Endothelial cell of umbilical vein (primary cell): Measurements from ENCODE around the gene C1QTNF5. TPM values are rescaled to one million over a fixed set of nuclear protein-coding genes. Genes with fewer than 3 reads are reported as not detected.

Experiments used
- BruUV-seq: library from RNA; stranded (reverse); fragments of 400-500 nt; replicated peaks from 2 replicates; lab custom pipeline; 2021; lab: Mats Ljungman, UMichigan
- CTCF ChIA-PET: fragments of 300-600, 350-600 bp; sonication (Branson Sonifier 250); formaldehyde crosslinking; loops from one replicate; lab custom pipeline; 2021; ENCODE audit warnings: antibody characterized with exemption, inconsistent platforms; lab: Charles Lee
- POLR2A ChIA-PET: fragments of 300-600, 350-600 bp; sonication (Branson Sonifier 250); formaldehyde crosslinking; loops from one replicate; lab custom pipeline; 2021; ENCODE audit warnings: antibody characterized with exemption, inconsistent platforms; lab: Charles Lee
- DNase-seq: peaks from one replicate; pipeline ENCODE4 v3.0.0-alpha.2; 2011; ENCODE audit warnings: low read depth, low spot score
- FAIRE-seq: peaks from 2 replicates; lab custom pipeline; 2011; peaks lifted over from hg19 to GRCh38; lab: Jason Lieb, UNC
- H2AFZ ChIP-seq: 2 replicates; pipeline ENCODE4 v1.6.0; 2012; ENCODE audit warnings: low read depth, low read length, control low read depth, inconsistent platforms
- H3K27ac ChIP-seq: 2 replicates; pipeline ENCODE4 v1.5.1; 2011; ENCODE audit warnings: low read depth, mild to moderate bottlenecking, control low read depth, low read length, moderate library complexity; ENCODE audit not compliant: insufficient read depth
- H3K27me3 ChIP-seq, 2 experiments: 2 replicates each; pipeline versions ENCODE4 v1.6.0 to v1.6.1; 2011; ENCODE audit warnings: low read length in 2 of 2, mixed read lengths in 1 of 2; ENCODE audit not compliant: control insufficient read depth in 2 of 2, insufficient read depth in 2 of 2
- H3K36me3 ChIP-seq, 2 experiments: 2 replicates in 1 of 2; 3 replicates in 1 of 2; pipeline ENCODE4 v1.5.1; 2011; ENCODE audit warnings: low read length in 2 of 2, mild to moderate bottlenecking in 1 of 2, moderate library complexity in 1 of 2; ENCODE audit not compliant: control insufficient read depth in 2 of 2, insufficient read depth in 2 of 2; ENCODE audit errors: extremely low read depth in 1 of 2
- H3K4me1 ChIP-seq: 3 replicates; pipeline ENCODE4 v1.5.1; 2011; ENCODE audit warnings: mild to moderate bottlenecking, low read length; ENCODE audit not compliant: control insufficient read depth, insufficient read depth; ENCODE audit errors: extremely low read depth
- H3K4me2 ChIP-seq: 2 replicates; pipeline ENCODE4 v1.6.1; 2011; ENCODE audit warnings: low read length, control low read depth, mixed read lengths; ENCODE audit not compliant: insufficient read depth
- H3K4me3 ChIP-seq, 3 experiments: fragments of 200-600 bp in 1 of 3; sonication (generic), shearing (Covaris generic) in 1 of 3; replicated peaks in 1 of 3; 2 replicates each; pipeline ENCODE4 v1.5.1; 2011 to 2016; ENCODE audit warnings: control low read depth in 3 of 3, low read length in 3 of 3, mild to moderate bottlenecking in 2 of 3, inconsistent platforms in 1 of 3, low read depth in 1 of 3, moderate library complexity in 1 of 3; ENCODE audit not compliant: insufficient read depth in 1 of 3
- H3K79me2 ChIP-seq: 2 replicates; pipeline ENCODE4 v1.6.0; 2012; ENCODE audit warnings: low read length, inconsistent platforms; ENCODE audit not compliant: control insufficient read depth, insufficient read depth
- H3K9ac ChIP-seq: replicated peaks from 2 replicates; pipeline ENCODE3; 2011; ENCODE audit warnings: low read length, control low read depth; ENCODE audit not compliant: insufficient read depth; ENCODE audit errors: extremely low read depth
- H3K9me1 ChIP-seq: replicated peaks from 3 replicates; pipeline ENCODE4 v1.6.0; 2011; ENCODE audit warnings: mild to moderate bottlenecking, low read length; ENCODE audit not compliant: control insufficient read depth, insufficient read depth; ENCODE audit errors: extremely low read depth
- H3K9me3 ChIP-seq: replicated peaks from 2 replicates; pipeline ENCODE4 v1.5.1; 2012; ENCODE audit warnings: low read length, inconsistent platforms; ENCODE audit not compliant: control insufficient read depth, insufficient read depth
- H4K20me1 ChIP-seq: replicated peaks from 2 replicates; pipeline ENCODE3; 2011; ENCODE audit warnings: mild to moderate bottlenecking, low read length; ENCODE audit not compliant: control insufficient read depth, insufficient read depth; ENCODE audit errors: extremely low read depth
- EZH2 ChIP-seq: IDR thresholded peaks from 2 replicates; pipeline ENCODE4 v1.6.1; 2012; ENCODE audit warnings: borderline replicate concordance, low read depth, mild to moderate bottlenecking, moderate library complexity, low read length, inconsistent platforms; ENCODE audit not compliant: severe bottlenecking
- FOS ChIP-seq: IDR thresholded peaks from 2 replicates; pipeline ENCODE4 v1.6.1; 2011; ENCODE audit warnings: mild to moderate bottlenecking, low read length, moderate library complexity, borderline replicate concordance; ENCODE audit not compliant: insufficient read depth
- GATA2 ChIP-seq: IDR thresholded peaks from 2 replicates; pipeline ENCODE4 v1.7.0; 2011; ENCODE audit warnings: low read depth, mild to moderate bottlenecking, moderate library complexity, mixed read lengths, low read length; ENCODE audit not compliant: insufficient read length, insufficient read depth
- JUN ChIP-seq: IDR thresholded peaks from 2 replicates; pipeline ENCODE4 v1.6.1; 2011; ENCODE audit warnings: borderline replicate concordance, low read depth; ENCODE audit not compliant: insufficient read length, insufficient read depth
- MAX ChIP-seq: IDR thresholded peaks from 2 replicates; pipeline ENCODE4 v1.6.1; 2011; ENCODE audit not compliant: insufficient read depth, insufficient read length
- MYC ChIP-seq: IDR thresholded peaks from one replicate; pipeline ENCODE4 v1.6.1; 2011; ENCODE audit warnings: mild to moderate bottlenecking, low read depth, low read length
- POLR2A ChIP-seq: IDR thresholded peaks from 2 replicates; pipeline ENCODE4 v1.6.1; 2012; ENCODE audit warnings: low read depth, mild to moderate bottlenecking, control low read depth, low read length
- POLR2AphosphoS5 ChIP-seq: IDR thresholded peaks from 2 replicates; pipeline ENCODE4 v1.6.1; 2012; ENCODE audit warnings: low read depth, mild to moderate bottlenecking, control low read depth, low read length, moderate library complexity; ENCODE audit not compliant: insufficient read depth
- dilution Hi-C: fragments of 300-500 bp; cut with MboI; formaldehyde crosslinking; loops from one replicate; pipeline ENCODE4 v1.15.0; 2019; ENCODE audit warnings: low sequenced_read_pairs; ENCODE audit not compliant: extremely low pct_ligation_motif_present
- intact Hi-C: fragments of 100-400 bp; cut with micrococcal nuclease; formaldehyde crosslinking; loops from one replicate; pipeline ENCODE4 v1.10.0; 2022
- polyA plus RNA-seq, 4 experiments: library from polyadenylated mRNA; depleted of rRNA in 3 of 4; stranded (reverse) in 3 of 4; unstranded in 1 of 4; fragments of >200 nt; gene quantifications; 2 replicates each; pipeline versions ENCODE4 v1.2.1 to v1.2.3, GENCODE V29; 2011 to 2012; ENCODE audit warnings: missing spikeins in 1 of 4
- total RNA-seq: library from RNA; stranded (reverse); gene quantifications from 2 replicates; pipeline ENCODE4 v1.2.3, GENCODE V29; 2021
- TF ChIP-seq, protein P1 (sequence below), 2 donors: IDR thresholded peaks; 1 replicate in 1 of 2; 2 replicates in 1 of 2; pipeline ENCODE4 v1.5.1; 2011; ENCODE audit warnings: low read length in 2 of 2, mild to moderate bottlenecking in 2 of 2, moderate library complexity in 2 of 2, control low read depth in 1 of 2, inconsistent platforms in 1 of 2, low read depth in 1 of 2; ENCODE audit not compliant: insufficient read depth in 1 of 2; ENCODE audit errors: extremely low read depth in 1 of 2

The C1QTNF5 gene
- total and polyA plus RNA-seq, 2 donors (not counting 3 experiments of a cell fraction or from before 2014, with no cell fraction given): 126 to 201 TPM

DNA sequence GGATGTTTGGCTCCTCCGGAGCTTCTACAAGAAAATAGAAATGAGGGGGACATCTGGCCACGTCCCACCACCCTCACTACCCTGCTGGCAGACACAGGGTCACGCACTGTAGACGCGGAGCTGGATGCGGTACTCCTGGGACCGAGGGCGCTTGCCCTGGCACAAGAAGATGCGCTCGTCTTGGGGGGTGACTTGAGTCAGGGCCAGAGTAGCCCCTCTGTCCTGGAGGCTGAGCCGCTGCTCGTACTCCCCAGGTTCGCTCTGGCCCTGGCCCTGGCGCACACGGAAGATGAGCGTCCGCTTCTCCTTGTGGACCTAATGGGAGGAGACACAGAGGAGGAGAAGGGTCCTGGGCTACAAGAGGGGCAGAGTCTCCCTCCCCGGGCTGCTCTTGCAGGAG lies 26.0 kb downstream of the C1QTNF5 start:
- Histone ChIP-seq H4K20me1 (no peaks in the 10 kb centered on the region), H3K36me3 (peaks cover 14 to 47% of the 10 kb centered on the region in 2 experiments), H3K4me2 (peak overlapping the region; percentile 62), H3K4me3 (peak overlapping the region; percentile 87 to 93 (median 89)), H3K4me1 (peaks cover 39% of the 10 kb centered on the region), H3K9me1 (no peaks in the 10 kb centered on the region), H3K27me3 (no peaks in the 10 kb centered on the region), H3K79me2 (peaks cover 64% of the 10 kb centered on the region), H2AFZ (no peak overlapping the region), H3K9ac (peak overlapping the region; percentile 81), H3K9me3 (no peaks in the 10 kb centered on the region), H3K27ac (peak overlapping the region; percentile 19)
- CTCF ChIA-PET: interaction anchor here (0.7 to 15.9 kb wide), 8 partner anchors 7 to 59 kb away, joined by 3 to 301 read pairs (median 4); partner anchors contain the start of genes C1QTNF5 and RNF26
- BruUV-seq: TSS peak; percentile 0
- TF ChIP-seq MAX (no peak), POLR2A (no peak), MYC (no peak), EZH2 (no peak), GATA2 (no peak), JUN (no peak), POLR2AphosphoS5 (no peak), FOS (no peak)
- TF ChIP-seq, protein P1, sequence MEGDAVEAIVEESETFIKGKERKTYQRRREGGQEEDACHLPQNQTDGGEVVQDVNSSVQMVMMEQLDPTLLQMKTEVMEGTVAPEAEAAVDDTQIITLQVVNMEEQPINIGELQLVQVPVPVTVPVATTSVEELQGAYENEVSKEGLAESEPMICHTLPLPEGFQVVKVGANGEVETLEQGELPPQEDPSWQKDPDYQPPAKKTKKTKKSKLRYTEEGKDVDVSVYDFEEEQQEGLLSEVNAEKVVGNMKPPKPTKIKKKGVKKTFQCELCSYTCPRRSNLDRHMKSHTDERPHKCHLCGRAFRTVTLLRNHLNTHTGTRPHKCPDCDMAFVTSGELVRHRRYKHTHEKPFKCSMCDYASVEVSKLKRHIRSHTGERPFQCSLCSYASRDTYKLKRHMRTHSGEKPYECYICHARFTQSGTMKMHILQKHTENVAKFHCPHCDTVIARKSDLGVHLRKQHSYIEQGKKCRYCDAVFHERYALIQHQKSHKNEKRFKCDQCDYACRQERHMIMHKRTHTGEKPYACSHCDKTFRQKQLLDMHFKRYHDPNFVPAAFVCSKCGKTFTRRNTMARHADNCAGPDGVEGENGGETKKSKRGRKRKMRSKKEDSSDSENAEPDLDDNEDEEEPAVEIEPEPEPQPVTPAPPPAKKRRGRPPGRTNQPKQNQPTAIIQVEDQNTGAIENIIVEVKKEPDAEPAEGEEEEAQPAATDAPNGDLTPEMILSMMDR (IDR thresholded peaks at IDR 0.05; ENCODE audit: extremely low read depth in 1 of 2, insufficient read depth in 1 of 2, low read depth in 1 of 2, low read length in 2 of 2): no peak
- DNase-seq (no peak), FAIRE-seq (no peak)
- dilution Hi-C loops (no loop called here), intact Hi-C loops (loop anchor here (1.0 to 5.0 kb wide), 3 partner anchors 9 to 402 kb away; partner anchors contain the start of gene VPS11)
- POLR2A ChIA-PET: interaction anchor here (1.0 to 1.1 kb wide), 2 partner anchors 9 to 23 kb away, joined by 4 to 6 read pairs; no protein-coding TSS in a partner anchor
